GM12874 (cell line): ENCODE results near the gene KLK13.

Experiments used
- TF ChIP-seq, protein P1 (sequence below): IDR thresholded peaks from 2 replicates; pipeline ENCODE4 v1.5.1; 2011; ENCODE audit warnings: low read depth, mild to moderate bottlenecking, control low read depth, low read length, moderate library complexity; ENCODE audit not compliant: insufficient read depth

The KLK13 gene

DNA sequence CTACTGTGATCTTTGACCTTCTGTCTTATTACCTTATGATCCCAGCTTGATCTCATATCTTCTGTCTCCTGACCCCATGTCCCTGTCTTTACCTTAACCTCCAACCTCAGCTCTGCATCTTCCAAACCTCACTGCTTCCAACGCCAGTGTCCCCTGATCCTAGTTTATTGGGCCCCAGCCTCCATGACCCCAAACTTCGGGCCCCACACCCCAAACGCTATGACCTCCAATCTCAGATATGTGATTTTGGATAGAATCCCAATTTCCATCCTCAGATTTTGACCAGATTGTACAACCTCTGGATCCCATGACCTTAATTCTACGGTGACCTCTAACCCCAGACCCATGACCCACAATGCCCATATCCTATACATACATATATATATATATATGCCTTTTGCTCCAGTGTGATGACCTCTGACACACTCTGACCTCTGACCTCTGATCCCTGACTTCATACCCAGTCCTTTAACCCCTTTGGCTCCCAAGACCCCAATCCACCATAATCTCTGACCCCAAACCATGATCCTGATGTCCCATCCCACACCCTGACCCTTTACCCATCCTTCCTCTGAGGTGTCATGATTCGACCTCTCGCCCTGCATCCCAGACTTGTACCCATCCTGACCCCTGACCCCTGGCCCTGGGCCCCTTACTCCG, 33.5 kb downstream of the KLK13 start:
- TF ChIP-seq, protein P1, sequence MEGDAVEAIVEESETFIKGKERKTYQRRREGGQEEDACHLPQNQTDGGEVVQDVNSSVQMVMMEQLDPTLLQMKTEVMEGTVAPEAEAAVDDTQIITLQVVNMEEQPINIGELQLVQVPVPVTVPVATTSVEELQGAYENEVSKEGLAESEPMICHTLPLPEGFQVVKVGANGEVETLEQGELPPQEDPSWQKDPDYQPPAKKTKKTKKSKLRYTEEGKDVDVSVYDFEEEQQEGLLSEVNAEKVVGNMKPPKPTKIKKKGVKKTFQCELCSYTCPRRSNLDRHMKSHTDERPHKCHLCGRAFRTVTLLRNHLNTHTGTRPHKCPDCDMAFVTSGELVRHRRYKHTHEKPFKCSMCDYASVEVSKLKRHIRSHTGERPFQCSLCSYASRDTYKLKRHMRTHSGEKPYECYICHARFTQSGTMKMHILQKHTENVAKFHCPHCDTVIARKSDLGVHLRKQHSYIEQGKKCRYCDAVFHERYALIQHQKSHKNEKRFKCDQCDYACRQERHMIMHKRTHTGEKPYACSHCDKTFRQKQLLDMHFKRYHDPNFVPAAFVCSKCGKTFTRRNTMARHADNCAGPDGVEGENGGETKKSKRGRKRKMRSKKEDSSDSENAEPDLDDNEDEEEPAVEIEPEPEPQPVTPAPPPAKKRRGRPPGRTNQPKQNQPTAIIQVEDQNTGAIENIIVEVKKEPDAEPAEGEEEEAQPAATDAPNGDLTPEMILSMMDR, result no peak

DNA sequence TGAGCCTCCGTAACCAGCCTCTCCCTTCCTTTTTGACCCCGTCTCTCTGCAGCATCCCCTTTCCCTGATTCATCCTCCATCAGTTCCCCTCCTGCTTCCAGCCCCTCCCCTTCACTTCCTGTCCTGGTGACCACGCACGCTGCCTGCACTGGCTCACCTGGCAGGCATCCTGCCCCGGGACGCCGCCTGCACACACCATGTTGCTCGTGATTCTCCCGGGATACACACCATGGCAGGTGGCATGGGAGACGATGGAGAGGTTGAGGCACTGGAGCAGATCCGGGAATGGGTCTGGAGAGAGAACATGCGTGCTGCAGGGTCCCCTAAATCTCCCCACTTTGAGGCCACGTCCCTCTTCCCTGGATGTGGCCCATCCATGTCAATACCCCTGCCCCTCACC, 34.3 kb downstream of the KLK13 start:
- TF ChIP-seq, protein P1, result no peak

GRCh38 chr19:51029718-51030117, 35.2 kb downstream of the KLK13 start:
- TF ChIP-seq, protein P1, result no peak

GRCh38 chr19:51027873-51028272, 37.0 kb downstream of the KLK13 start:
- TF ChIP-seq, protein P1, result no peak

- TF ChIP-seq, protein P1, result no peak
Observed at GRCh38 chr19:51027126-51027806, 37.6 kb downstream of the KLK13 start.

- TF ChIP-seq, protein P1, result no peak
Observed at GRCh38 chr19:51026554-51026831, 38.4 kb downstream of the KLK13 start, which contains the start of gene KLK11. Gene KLK11, minus strand, starts transcription at chr19:51026616. Its CDS starts 985 bp downstream, at chr19:51025631.

DNA sequence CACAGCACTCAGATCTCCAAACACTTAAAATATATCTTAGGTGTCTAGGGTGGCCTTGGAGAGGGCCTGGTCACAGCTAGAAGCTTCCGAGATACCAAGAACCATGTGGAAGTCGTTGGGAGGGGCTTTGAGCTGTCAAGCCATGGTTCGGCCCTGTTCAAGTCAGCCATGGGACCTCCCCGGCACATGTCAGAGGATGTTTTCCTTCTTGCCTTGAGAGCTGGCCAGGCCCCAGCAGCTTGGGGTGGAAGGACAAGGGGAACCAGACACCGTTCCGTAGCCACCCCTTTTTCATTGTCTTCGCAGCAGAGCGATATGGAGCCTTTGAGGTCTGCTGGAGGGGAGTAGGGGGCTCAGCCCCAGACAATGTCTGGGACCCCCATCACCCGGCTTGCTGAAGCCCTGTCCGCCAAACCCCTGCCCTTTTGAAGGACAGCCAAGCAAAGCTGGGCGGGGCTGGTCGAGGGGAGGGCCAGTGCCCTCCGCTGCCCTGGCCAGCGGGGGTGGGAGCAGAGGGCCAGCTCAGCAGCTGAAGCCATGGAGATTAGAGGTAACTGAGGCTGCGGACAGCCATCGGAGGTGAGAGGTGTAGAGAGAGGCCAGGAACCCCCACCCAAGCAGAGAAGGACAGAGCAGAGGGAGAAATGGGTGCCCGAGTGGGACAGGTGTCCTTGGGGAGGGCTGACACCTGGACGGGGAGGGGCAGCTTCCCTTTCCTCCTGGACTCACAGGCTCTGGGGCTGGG, 38.9 kb downstream of the KLK13 start:
- TF ChIP-seq, protein P1, result no peak
